ENCODE data around the gene ASGR2.

GRCh38 chr17:7147772-7148171 lies 33.1 kb upstream of the ASGR2 start:
- TF ChIP-seq, protein P1, sequence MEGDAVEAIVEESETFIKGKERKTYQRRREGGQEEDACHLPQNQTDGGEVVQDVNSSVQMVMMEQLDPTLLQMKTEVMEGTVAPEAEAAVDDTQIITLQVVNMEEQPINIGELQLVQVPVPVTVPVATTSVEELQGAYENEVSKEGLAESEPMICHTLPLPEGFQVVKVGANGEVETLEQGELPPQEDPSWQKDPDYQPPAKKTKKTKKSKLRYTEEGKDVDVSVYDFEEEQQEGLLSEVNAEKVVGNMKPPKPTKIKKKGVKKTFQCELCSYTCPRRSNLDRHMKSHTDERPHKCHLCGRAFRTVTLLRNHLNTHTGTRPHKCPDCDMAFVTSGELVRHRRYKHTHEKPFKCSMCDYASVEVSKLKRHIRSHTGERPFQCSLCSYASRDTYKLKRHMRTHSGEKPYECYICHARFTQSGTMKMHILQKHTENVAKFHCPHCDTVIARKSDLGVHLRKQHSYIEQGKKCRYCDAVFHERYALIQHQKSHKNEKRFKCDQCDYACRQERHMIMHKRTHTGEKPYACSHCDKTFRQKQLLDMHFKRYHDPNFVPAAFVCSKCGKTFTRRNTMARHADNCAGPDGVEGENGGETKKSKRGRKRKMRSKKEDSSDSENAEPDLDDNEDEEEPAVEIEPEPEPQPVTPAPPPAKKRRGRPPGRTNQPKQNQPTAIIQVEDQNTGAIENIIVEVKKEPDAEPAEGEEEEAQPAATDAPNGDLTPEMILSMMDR (IDR thresholded peaks at IDR 0.05; ENCODE audit: low read length), result no peak
- TF ChIP-seq EZH2 (optimal IDR thresholded peaks at IDR 0.05; ENCODE audit: low read depth, low read length), result no peak

All from MM.1S (cell line).